Mesothelial cell of epicardium (in vitro differentiated cells): ENCODE results near the gene RBM33. TPM values are rescaled to one million over a fixed set of nuclear protein-coding genes. Genes with fewer than 3 reads are reported as not detected.

ENCODE experiments used
- DNase-seq, 2 experiments: peaks; one replicate each; pipeline ENCODE4 v3.0.0; 2021; ENCODE audit warnings: low spot score in 2 of 2; ENCODE audit not compliant: unreplicated experiment in 2 of 2
- H3K27ac Mint-ChIP-seq: 2 replicates; pipeline ENCODE4 v1.8.0; 2021; ENCODE audit warnings: mixed read lengths
- H3K27me3 Mint-ChIP-seq: 2 replicates; pipeline ENCODE4 v1.8.0; 2021; ENCODE audit warnings: low read depth, mixed read lengths
- H3K36me3 Mint-ChIP-seq: 2 replicates; pipeline ENCODE4 v1.8.0; 2021; ENCODE audit warnings: mixed read lengths
- H3K4me1 Mint-ChIP-seq: 2 replicates; pipeline ENCODE4 v1.8.0; 2021; ENCODE audit warnings: mixed read lengths
- H3K4me3 Mint-ChIP-seq: 2 replicates; pipeline ENCODE4 v1.8.0; 2021; ENCODE audit warnings: mild to moderate bottlenecking, moderate library complexity, mixed read lengths
- H3K9me3 Mint-ChIP-seq: 2 replicates; pipeline ENCODE4 v1.8.0; 2021; ENCODE audit warnings: mixed read lengths
- total RNA-seq: library from RNA; stranded (reverse); gene quantifications from 3 replicates; pipeline ENCODE4 v1.2.1, GENCODE V29; 2021
- TF ChIP-seq, protein P1 (sequence below): fragments of 200-600 bp; sonication (generic); IDR thresholded peaks from one replicate; pipeline ENCODE4 v1.5.0; 2021; ENCODE audit warnings: antibody characterized with exemption; ENCODE audit not compliant: unreplicated experiment

Gene RBM33
- total RNA-seq, 1 donor from 2014 or later: 83.4 TPM

DNA sequence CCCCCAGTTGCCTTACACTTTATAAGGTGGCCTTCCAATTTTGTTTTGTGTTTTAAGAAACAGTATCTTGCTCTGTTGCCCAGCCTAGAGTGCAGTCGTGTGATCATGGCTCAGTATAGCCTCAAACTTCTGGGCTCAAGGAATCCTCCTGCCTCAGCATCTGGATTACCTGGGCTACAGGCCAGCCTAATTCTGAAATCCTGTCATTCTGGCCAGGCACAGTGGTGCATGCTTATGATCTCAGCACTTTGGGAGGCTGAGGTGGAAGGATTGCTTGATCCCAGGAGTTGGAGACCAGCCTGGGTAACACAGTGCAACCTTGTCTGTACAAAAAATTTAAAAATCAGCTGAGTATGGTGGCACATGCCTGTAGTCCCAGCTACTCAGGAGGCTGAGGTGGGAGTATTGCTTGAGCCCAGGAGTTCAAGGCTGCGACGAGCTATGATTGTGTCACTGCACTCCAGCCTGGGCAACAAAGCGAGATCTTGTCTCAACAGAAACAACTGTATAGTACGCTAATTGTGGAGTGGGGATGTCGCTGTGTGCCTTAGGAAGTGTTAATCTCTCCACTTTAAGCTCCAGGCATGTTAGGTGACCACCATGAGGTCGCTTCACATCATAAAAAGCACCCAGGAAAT is 24.7 kb upstream of the RBM33 start:
- peaks cover 17% of the 10 kb centered on the region for H3K36me3 Mint-ChIP-seq
- H3K4me3 Mint-ChIP-seq: no peak overlapping the region
- no peak for DNase-seq
- no peaks in the 10 kb centered on the region for H3K4me1 Mint-ChIP-seq
- peaks cover 1% of the 10 kb centered on the region for H3K27me3 Mint-ChIP-seq
- peaks cover 13% of the 10 kb centered on the region for H3K9me3 Mint-ChIP-seq
- TF ChIP-seq, protein P1, sequence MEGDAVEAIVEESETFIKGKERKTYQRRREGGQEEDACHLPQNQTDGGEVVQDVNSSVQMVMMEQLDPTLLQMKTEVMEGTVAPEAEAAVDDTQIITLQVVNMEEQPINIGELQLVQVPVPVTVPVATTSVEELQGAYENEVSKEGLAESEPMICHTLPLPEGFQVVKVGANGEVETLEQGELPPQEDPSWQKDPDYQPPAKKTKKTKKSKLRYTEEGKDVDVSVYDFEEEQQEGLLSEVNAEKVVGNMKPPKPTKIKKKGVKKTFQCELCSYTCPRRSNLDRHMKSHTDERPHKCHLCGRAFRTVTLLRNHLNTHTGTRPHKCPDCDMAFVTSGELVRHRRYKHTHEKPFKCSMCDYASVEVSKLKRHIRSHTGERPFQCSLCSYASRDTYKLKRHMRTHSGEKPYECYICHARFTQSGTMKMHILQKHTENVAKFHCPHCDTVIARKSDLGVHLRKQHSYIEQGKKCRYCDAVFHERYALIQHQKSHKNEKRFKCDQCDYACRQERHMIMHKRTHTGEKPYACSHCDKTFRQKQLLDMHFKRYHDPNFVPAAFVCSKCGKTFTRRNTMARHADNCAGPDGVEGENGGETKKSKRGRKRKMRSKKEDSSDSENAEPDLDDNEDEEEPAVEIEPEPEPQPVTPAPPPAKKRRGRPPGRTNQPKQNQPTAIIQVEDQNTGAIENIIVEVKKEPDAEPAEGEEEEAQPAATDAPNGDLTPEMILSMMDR: no peak
- no peak overlapping the region for H3K27ac Mint-ChIP-seq

DNA sequence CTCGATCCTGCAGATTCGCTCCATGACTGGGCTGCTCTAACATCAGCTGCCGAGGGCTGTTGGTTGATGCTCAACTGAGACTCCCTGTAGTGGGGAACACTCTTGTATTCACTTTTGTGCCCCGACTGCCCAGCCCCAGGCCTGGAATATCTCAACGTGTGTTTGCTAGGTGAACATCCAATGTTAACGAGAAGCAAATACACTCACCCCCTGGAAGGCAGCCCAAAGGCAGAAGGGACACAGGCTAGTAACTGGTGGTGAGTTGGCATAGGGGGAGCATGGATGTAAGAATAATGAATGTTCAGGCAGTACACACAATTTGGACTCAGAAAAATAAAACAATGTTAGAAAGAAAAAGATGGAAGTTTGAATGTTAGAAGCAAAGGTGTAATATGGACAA is 24.0 kb upstream of the RBM33 start:
- TF ChIP-seq, protein P1: no peak
- DNase-seq: no peak
- no peaks in the 10 kb centered on the region for H3K4me1 Mint-ChIP-seq
- peaks cover 1% of the 10 kb centered on the region for H3K27me3 Mint-ChIP-seq
- H3K36me3 Mint-ChIP-seq: peaks cover 9% of the 10 kb centered on the region
- no peak overlapping the region for H3K4me3 Mint-ChIP-seq
- no peak overlapping the region for H3K27ac Mint-ChIP-seq
- H3K9me3 Mint-ChIP-seq: peaks cover 5% of the 10 kb centered on the region

DNA sequence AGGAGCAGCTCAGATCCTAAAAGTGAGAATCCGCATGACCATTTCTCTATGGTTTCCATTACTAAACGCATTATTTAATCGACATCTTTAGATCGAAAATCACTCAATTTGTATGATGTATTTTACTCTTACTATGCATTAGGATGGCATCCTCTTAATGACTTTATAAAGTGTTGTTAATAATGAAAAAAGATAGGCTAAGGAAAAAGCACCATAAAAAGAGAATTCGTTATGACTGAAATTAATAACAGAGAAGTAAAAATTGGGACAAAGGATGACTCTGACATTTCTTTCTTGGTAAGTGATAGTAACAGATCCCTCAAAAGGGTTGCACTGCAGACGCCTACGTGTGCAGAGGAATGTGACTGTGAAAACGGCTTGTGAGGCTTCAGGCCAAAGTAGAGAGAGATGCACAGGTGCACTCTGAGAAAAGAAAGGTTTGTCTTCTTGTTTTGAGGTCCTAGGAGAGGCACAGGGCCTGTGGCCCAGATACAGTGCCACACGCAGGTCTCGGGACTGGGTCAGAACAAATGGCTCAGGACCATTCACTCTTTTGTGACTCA is 23.0 kb upstream of the RBM33 start:
- TF ChIP-seq, protein P1: no peak
- Mint-ChIP-seq H3K4me1 (no peaks in the 10 kb centered on the region), H3K4me3 (no peak overlapping the region)

DNA sequence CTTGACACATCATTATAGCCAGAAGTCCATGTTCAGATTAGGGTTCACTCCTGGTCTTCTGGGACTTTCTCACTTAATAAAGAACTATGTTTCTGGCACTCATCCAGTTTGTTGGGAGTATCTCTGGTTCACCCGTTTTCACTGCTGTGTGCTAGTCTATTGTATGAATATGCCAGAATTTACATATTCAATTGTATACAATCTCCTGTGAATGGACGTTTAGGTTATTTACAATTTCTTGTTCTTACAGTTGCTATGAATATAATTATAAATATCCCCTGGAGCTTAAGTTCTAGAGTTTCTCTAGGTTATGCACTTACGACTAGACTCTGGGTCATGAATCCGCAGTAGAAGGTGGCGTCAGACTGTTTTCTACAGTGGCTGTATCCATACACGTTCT is 20.0 kb upstream of the RBM33 start:
- no peak for DNase-seq
- TF ChIP-seq, protein P1: no peak
- Mint-ChIP-seq H3K9me3 (peaks cover 18% of the 10 kb centered on the region), H3K27ac (no peak overlapping the region), H3K36me3 (no peaks in the 10 kb centered on the region), H3K4me1 (no peaks in the 10 kb centered on the region), H3K4me3 (no peak overlapping the region), H3K27me3 (peaks cover 1% of the 10 kb centered on the region)

More for the DNA sequence above, 23.0 kb upstream of the RBM33 start:
- peaks cover 5% of the 10 kb centered on the region for H3K9me3 Mint-ChIP-seq
- H3K27ac Mint-ChIP-seq: no peak overlapping the region
- H3K27me3 Mint-ChIP-seq: peaks cover 1% of the 10 kb centered on the region
- no peak for DNase-seq
- peaks cover 8% of the 10 kb centered on the region for H3K36me3 Mint-ChIP-seq

DNA sequence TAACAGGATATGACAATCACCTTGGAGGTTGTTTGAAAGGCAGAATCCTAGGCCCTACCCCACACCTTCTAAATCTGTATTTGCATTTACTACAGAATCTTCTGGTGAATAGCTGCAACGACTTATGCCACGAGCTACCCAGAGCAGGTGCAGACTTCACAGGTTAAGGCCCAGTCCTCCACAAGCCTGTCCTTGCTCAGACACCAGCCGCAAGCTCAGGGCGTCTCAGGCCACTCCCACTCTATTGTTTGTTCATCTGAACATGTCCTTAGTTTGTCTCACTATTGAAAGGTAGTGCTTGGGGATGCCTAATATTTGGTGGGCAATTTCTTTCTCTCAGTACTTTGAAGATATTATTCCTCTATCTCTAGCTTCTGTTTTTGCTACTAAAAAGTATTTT is 18.9 kb upstream of the RBM33 start:
- Mint-ChIP-seq H3K27ac (no peak overlapping the region), H3K4me3 (no peak overlapping the region), H3K9me3 (peaks cover 26% of the 10 kb centered on the region), H3K4me1 (no peaks in the 10 kb centered on the region), H3K27me3 (no peaks in the 10 kb centered on the region), H3K36me3 (no peaks in the 10 kb centered on the region)
- DNase-seq: no peak
- TF ChIP-seq, protein P1: no peak
